NCI-H2107 treated with DMSO at 0.1 percent for 48 hours (cell line): Measurements from ENCODE around the gene PZP.
"Not testable (repeated sequence)": the region's sequence is repeated elsewhere in the genome, so short reads cannot be mapped to it uniquely, and the experiment has no call there.

Source experiments
- DNase-seq: peaks from one replicate; lab custom pipeline; 2025; ENCODE audit not compliant: unreplicated experiment; lab: John Stamatoyannopoulos, UW

Gene PZP

DNA sequence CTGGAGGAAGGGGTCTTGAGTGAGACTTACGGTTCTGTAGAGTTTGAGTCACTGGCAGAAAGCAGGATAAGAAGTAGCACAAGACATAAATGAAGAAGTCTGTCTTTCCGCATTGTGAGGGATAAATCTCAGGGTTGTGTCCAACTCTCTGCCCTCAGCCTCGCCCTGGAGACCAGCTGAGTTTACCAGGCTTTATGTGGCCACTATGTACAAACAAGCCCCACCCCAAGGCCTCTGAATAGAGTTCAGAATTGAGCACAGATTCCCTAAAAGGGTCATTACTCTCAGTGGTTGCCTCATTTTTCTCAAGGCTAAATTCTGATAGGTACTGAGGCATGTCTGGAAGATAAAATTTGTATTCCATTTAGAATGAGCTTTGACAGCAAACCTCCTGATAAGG, at the start of gene PZP:
Gene PZP, minus strand, starts transcription at position 167 of the 400 bp plus-strand sequence. Its CDS starts 54 bp downstream, at position 113.
- DNase-seq = no peak

DNA sequence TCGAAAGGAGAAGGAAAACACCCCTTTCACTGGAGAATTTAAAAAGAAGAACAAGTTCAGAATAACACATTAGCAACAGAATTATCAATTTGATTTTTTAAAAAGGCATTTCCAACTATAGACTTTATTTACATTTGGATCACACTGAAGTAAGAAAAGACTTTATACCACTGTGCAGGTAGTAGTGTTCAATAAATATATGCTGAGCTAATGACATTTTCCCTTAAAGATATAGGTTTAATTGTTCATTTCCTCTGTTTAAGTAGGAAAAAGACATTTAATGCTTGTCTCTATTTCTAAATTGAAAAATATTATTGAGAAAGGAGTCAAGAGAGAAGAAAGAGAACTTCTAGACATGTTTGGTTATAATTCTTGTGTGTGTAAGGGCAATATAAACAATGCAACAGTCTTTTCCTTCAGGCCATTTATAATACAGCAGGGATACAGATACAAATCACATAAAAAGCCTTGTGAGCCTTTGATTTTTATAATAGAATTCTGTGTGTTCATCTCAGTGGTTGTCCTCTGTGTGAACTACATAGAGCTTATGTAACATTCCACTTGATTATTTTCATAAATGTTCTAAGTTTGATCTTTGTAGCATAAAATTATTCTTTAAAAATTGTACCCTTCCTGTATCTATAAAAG, 48.7 kb upstream of the PZP start:
- DNase-seq = no peak

DNA sequence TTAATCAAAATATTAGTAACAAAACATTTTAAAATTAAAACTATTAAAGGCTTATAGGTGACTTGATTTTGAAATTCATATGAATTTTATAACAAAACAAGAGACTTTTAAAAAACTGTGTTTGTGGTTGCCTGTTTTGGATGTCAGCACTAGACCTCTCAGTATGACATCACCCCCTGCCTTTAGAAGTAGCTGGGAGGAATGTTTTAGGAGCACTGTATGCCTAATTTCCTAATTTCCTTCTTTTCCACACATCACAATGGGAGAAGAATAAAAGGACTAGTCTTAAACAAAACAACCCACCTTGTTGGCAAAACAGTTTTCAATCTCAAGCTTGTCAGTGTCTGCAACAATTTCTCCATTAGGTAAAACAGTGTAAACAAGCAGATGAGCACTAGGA, 48.1 kb upstream of the PZP start:
- no peak for DNase-seq

DNA sequence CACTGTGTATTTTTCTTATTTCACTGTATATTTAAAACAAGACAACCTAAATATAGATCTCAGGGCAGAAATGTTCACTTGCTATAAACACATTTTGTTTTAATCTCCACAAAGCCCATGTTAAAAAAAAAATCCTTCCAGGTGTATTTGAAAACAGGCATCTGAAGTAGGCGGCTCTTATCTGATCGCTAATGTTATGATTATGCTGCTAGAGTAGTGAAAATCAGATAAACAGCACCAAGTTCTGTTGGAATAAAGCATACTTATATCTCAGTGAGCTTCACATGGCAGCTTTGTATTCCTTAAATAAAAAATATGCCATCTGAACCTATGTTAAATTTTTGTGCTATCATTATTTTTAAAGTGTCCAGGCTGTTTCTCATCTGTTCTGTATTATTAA, 47.6 kb upstream of the PZP start:
- DNase-seq = no peak

DNA sequence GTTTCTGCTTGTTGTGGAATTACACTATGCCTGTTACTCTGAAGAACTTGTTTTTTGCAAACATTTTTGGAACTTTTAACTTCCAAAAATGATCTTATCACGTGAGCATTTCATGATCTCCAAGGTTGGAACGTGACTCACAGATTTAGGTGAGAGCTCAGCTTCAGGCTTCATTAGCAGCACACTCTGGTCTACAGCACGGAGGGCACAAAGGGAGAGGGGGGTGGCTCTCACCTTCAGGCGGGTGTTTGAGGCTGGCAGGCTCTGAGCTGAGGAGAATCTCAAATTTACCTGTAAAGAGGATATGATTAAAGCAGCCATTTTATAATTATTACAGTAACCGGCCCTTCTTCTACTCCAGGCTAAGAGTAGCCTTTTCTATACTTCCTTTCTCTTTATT, 45.3 kb upstream of the PZP start:
- DNase-seq = no peak

DNA sequence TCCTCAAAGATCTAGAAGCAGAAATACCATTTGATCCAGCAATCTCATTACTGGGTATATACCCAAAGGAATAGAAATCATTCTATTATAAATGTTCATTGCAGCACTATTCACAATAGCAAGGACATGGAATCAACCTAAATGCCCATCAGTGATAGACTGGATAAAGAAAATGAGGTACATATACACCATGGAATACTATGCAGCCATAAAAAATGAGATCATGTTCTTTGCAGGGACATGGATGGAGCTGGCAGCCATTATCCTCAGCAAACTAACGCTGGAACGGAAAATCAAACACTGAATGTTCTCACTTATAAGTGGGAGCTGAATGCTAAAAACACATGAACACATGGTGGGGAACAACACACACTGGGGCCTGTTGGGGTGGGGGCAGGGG, 44.6 kb upstream of the PZP start:
- DNase-seq = not testable (repeated sequence)

DNA sequence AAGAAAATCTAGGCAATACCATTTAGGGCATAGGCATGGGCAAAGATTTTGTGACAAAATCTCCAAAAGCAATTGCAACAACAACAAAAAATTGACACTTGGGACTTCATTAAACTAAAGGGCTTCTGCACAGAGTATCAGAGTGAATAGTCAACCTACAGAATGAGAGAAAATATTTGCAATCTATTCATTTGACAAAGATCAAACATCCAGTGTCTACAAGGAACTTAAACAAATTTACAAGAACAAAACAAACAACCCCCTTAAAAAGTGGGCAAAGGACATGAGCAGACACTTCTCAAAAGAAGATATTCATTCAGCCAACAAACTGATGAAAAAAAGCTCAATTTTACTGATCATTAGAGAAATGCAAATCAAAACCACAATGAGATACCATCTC, 44.1 kb upstream of the PZP start:
- no peak for DNase-seq

DNA sequence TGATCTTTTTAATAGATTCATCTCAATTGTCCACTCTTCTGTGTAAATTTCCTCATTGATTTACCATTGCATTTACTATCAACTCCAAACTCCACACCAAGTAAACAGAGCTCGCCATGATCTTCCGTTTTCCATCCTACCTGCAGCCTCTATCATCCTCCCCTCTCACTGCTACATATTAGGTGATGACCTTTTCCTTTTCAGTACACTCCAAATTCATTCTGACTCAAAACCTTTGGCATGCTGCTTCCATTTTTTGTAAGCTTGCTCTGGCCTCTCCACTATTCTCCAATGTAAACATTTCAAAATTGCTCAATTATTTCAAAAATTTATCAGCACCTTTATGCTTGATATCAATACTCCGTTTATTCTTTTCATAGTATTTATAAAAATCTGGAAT, 40.2 kb upstream of the PZP start:
- no peak for DNase-seq

DNA sequence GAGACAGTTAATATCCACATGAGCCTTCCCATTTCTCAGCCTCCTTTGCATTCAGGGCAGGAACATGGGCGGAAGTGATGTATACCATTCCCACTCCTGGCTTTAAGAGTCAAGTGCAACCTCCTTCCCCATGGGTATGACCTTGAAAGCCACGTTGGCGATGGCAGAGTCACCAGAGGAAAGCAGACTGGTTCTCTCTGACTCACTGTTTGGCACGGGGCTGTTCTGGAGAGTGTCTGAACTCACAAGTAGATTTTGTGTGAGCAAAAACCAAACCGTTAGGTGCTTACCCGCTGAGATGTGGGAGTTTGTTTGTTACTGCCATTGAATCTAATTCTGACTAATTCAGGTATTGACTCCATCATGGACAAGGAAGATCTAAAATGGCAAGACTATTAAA, 36.7 kb upstream of the PZP start:
- DNase-seq = no peak

DNA sequence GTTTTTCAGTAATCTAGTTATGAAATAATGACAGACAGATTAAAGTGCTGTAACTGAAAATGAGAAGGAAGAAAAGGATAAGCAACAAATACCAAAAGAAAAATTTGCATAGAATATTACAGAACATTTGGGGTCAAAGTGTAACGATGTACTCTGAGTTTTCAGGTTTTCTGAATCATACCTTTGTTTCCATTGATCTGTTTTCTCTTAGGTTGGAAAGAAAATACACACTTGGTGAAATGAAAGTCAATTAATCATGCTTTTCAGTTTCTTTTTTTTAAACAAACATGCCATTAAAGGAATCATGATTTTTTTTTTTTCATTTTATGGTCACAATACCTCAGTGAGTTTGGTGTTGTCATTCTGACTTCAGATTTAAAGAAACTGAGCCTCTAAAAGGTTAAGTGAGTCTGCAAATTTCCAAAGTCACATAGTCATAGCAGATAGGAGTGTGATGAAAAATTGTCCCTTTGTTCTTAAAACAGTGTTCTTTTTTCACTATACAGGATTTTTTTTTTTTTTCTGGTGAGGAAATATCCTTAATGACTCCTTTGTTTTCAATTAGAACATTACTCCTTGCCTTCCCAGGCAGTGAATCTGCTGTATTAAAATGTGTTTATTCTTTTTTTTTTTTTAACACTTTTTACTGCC, 35.9 kb upstream of the PZP start:
- DNase-seq = no peak

DNA sequence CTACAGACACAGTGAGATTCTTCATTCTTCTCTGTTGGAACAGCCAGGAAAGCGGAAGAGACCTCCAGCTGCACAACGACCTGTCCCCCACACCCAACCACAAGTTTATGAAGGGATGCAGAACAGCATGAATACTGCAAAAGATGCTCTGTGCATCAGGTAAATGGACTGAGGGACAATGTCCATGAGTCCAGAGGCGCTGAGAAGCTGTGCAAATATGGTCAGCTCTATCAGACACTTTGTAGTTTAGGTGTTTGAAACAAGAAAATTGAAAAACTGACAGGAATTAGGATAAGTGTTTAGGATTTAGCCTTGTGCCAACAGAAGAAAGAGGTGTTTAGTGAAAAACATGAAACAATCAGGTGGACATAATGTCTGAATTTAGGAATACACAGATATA, 33.1 kb upstream of the PZP start:
- no peak for DNase-seq

DNA sequence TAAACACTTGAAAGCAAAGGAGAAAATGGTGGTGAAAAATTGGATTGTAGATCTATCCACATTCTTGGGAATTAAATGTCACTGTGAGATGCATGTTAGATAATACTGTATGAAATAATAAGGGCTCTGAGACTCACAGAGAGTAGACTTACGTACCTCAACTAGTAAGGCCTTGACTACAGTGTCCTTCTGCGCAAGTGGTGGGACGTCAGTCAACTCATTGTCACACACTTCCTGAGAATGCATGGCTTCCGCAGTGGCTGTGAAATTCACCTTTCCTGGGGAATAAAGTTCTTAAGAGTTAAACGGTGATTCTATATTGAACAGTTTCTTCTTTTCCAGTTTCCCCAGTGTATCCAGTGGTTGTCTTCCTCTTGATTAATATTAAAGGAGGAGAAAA, 32.6 kb upstream of the PZP start:
- no peak for DNase-seq

DNA sequence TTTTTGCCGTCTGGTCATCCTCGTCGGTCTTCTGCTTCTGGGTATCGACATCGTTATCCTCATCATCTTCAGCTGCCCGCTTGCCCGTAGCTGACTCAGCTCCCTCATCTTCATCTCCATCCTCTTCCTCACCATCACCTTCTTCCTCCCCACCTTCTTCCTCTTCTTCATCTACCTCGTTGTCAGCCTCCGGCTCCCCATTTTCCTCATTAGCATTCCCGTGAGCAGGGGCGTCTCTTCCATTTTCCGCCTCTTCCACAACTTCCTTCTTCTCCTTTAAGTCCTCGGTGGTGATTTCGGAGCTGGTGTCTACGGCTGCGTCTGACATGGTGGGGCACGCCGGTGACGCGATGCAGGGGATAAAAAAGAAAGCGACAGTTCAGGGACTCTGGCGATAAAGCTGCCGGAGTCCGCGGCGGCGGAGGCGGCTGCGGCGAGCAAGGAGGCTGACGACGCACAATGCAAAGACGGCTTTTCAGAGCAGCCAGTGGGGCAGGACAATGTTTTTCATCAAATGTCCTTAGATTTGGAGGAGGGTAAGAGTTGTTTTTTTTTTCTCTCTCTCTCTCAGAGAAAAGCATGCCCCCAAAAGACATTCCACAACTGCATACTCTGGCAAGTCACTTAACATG, 31.9 kb upstream of the PZP start:
- DNase-seq = not testable (repeated sequence)

DNA sequence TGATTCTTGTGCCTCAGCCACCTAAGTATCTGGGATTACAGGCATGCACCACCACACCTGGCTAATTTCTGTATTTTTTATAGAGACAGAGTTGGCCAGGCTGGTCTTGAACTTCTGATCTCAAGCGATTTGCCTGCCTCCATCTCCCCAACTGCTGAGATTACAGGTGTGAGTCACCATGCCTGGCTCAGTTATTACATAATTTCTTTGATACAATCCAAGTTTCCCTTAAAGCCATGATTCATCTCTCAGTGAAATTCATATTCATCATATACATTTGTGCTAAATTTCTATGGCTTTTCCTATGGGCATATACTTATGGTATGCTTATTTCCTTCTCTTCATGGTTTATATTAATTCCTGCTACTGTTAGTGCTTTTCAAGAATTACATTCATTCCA, 29.1 kb upstream of the PZP start:
- DNase-seq = no peak

DNA sequence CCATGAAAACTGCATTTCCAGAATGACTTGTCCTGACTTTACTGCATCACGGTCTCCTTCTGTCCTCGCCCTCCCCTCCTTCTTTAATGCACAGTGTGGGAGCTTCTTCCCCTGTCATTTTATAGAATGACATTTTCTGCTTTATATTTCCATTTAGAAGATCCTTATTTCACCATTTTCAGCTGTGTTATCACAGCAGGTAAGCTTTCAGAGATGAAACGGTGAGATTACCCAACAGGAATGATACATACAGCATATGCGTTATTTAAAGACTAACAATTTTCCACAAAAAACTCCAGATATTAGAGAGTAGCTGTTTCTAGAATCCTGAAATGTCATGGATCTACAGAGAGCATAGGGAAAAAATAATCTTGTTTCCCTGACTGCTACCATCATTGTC, 27.3 kb upstream of the PZP start:
- no peak for DNase-seq

DNA sequence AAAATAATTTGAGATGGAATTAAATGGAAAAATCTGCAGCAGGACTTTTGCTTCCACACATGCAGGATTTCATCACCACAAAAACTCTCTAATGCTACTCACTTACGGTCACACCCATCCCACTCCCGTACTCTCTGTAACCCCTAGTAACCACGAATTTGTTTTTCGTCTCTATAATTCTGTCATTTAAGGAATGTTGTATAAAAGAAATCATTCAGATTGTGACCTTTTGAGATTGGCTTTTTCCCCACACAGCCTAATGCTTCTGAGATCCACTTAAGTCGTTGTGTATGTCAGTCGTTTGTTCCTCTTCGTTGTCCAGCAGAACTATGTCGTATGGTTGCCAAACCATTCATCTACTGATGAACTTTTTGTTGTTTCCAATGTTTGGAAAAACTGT, 19.8 kb upstream of the PZP start:
- no peak for DNase-seq

DNA sequence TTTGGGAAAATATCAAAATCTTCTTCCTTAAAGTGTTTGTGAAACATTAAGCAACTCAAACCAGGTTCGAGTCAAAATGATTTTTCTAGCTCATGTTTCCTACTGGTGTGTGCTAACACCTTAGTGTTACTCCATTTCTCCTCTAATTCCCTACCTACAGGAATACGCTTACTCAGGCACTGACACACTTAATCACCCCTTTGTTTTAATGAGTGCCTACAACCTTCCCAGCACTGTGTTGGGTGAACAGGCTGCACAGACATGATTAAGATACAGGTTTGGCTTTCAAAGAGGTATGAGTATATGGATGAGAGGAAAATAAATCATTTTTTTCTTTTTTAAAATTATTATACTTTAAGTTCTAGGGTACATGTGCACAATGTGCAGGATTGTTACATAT, 15.6 kb upstream of the PZP start:
- DNase-seq = no peak

DNA sequence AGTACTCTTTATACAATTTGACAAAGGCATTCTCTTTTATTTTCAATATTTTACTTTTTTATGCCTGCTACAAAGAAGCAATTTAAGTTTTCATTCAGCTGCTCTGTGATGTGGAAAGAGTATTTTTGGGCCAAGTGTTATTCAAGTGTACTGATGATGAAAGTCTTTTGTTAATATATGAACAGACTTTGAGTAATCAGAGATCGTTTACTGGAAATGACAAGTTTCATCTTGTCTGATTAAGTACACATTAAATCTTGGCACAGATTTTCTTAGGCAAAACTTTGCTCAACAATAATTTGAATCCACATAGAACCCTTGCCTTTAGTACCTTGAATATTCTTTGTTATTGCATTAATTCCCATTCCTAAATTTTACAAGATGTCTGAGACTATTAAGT, 13.3 kb upstream of the PZP start:
- DNase-seq = no peak

DNA sequence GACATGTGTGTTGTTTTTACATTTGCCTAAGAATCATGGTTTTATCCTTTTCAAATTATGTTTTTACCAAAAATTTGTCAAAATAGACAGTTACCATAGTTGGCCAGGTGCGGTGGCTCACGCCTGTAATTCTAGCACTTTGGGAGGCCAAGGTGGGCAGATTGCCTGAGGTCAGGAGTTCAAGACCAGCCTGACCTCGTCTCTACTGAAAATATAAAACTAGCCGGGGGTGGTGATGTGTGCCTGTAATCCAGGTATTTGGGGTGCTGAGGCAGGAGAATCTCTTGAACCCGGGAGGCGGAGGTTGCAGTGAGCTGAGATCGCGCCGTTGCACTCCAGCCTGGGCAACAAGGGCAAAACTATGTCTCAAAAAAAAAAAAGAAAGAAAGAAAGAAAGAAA, 12.8 kb upstream of the PZP start:
- DNase-seq = not testable (repeated sequence)

DNA sequence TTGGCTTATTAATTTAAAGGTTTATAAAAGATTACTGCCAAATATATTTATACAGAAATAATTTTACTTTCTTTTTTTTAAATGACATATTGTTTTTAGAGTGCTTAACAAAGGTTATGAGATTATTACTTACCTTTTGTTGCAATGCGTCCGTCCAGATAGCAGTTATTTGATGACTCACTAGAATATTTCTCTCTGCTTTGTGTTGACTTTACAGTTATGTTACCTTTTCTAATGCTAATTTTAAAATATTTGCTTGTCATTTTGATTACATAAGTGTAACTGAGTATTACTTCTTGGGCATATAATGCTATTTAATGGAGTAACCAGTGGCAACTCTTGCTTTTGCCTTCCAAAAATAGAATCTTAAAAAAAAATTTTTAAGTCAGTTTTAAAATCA, 6.3 kb upstream of the PZP start:
- DNase-seq = no peak

DNA sequence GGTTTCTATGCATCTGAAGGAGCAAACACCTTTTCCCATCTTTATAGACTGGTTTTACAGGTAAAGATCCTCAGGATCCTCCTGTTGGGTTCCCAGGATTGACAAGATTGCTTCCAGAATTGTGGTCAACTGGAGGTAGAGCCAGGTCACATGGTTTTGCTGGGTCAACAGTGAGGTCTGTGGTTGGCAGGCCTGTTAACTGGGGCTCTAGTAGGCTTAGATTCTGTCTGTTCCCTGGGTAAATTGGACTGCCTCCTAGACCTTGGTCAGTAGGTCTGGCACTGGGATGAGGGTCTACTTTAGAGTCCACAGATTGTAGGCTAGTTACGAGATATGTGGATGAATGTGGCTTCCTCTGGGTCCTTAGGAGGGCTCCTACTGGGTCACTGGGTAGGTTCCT, 3.5 kb upstream of the PZP start:
- DNase-seq = no peak

DNA sequence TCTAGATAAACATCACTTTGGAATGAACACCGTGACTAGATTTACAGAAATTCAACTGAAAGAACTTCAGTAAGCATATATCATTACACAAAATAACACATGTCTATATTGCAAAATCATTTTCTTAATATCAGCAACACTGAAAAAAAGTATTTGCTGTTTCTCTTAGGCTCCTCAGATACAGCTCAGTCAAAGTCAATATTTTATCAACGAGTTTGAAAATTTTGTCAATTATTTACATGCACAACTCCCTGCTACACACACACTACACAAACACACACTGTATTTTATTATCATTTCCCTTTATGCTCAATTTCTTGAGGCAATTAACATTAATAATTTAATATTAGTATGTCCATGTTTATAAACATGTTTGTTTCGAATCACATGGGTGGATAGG, 3.8 kb downstream of the PZP start:
- DNase-seq = no peak

DNA sequence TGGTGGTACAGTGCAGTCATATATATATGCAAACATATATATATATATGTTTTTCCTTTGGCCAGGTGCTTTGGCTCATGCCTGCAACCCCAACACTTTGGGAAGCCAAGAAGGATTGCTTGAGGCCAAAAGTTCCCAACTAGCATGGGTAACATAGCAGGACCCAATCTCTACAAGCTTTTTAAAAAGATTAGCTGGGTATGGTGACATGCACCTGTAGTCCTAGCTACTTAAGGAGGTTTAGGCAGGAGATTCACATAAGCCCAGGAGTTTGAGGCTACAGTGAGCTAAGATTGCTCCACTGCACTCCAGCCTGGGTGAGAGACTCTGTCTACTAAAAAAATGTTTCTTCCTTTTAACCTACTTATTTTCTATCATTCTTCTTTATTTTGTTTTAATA, 10.2 kb downstream of the PZP start:
- no peak for DNase-seq
